Dedifferentiated amniotic fluid mesenchymal stem cell (primary cell): Measurements from ENCODE around the gene TSPAN32.
"Not testable (repeated sequence)": the region's sequence is repeated elsewhere in the genome, so short reads cannot be mapped to it uniquely, and the experiment has no call there.

Experiments
- DNase-seq: peaks from one replicate; pipeline ENCODE4 v3.0.0-alpha.2; 2016; ENCODE audit errors: extremely low spot score

Gene TSPAN32

GRCh38 chr11:2267306-2267850, 34.4 kb upstream of the TSPAN32 start:
- no peak for DNase-seq

- DNase-seq: no peak
Observed at GRCh38 chr11:2267851-2268728, 33.7 kb upstream of the TSPAN32 start.

GRCh38 chr11:2268729-2269600, 32.8 kb upstream of the TSPAN32 start:
- no peak for DNase-seq

- DNase-seq: no peak
Observed at GRCh38 chr11:2269601-2270321, 32.1 kb upstream of the TSPAN32 start.

GRCh38 chr11:2270322-2271076, 31.3 kb upstream of the TSPAN32 start, which contains the start of gene ASCL2:
Gene ASCL2, minus strand, starts transcription at chr11:2270588. Its CDS starts 256 bp downstream, at chr11:2270332.
- no peak for DNase-seq

GRCh38 chr11:2271077-2271326, 30.8 kb upstream of the TSPAN32 start:
- no peak for DNase-seq

- no peak for DNase-seq
Observed at GRCh38 chr11:2271327-2272227, 30.2 kb upstream of the TSPAN32 start.

GRCh38 chr11:2272228-2272945, 29.4 kb upstream of the TSPAN32 start:
- DNase-seq: no peak

GRCh38 chr11:2272946-2273280, 28.9 kb upstream of the TSPAN32 start:
- no peak for DNase-seq

GRCh38 chr11:2273311-2273710, 28.5 kb upstream of the TSPAN32 start:
- DNase-seq: no peak

GRCh38 chr11:2273771-2274170, 28.0 kb upstream of the TSPAN32 start:
- no peak for DNase-seq

GRCh38 chr11:2275334-2276279, 26.2 kb upstream of the TSPAN32 start:
- DNase-seq: no peak

GRCh38 chr11:2276280-2277007, 25.4 kb upstream of the TSPAN32 start:
- no peak for DNase-seq

GRCh38 chr11:2277008-2277346, 24.8 kb upstream of the TSPAN32 start:
- DNase-seq: no peak

- no peak for DNase-seq
Observed at GRCh38 chr11:2277933-2278523, 23.8 kb upstream of the TSPAN32 start.

- DNase-seq: no peak
Observed at GRCh38 chr11:2280208-2280607, 21.6 kb upstream of the TSPAN32 start.

- not testable (repeated sequence) for DNase-seq
Observed at GRCh38 chr11:2286350-2286749, 15.5 kb upstream of the TSPAN32 start.

- no peak for DNase-seq
Observed at GRCh38 chr11:2287091-2287490, 14.7 kb upstream of the TSPAN32 start.
